Suprapubic skin (tissue), 4 donors: Measurements from ENCODE around the gene RPL35.

Experiments
- EP300 ChIP-seq: sonication (generic); formaldehyde crosslinking; IDR thresholded peaks from one replicate; pipeline ENCODE4 v1.6.1; 2017; ENCODE audit warnings: antibody characterized with exemption
- POLR2A ChIP-seq, 2 donors: fragments of 450-650 bp; IDR thresholded peaks; one replicate each; pipeline ENCODE4 v1.6.1; 2017; ENCODE audit warnings: antibody characterized with exemption in 2 of 2, mild to moderate bottlenecking in 2 of 2, moderate library complexity in 2 of 2
- POLR2AphosphoS5 ChIP-seq, 3 donors: sonication (generic); formaldehyde crosslinking; IDR thresholded peaks; one replicate each; pipeline ENCODE4 v1.6.1; 2017; ENCODE audit warnings: antibody characterized with exemption in 3 of 3
- TF ChIP-seq, protein P1 (sequence below), 2 donors: fragments of 200-600 bp in 1 of 2; fragments of 450-650 bp in 1 of 2; sonication (generic) in 1 of 2; IDR thresholded peaks; one replicate each; pipeline ENCODE4 v1.5.1; 2016 to 2019; ENCODE audit warnings: antibody characterized with exemption in 2 of 2, mild to moderate bottlenecking in 1 of 2, moderate library complexity in 1 of 2

DNA sequence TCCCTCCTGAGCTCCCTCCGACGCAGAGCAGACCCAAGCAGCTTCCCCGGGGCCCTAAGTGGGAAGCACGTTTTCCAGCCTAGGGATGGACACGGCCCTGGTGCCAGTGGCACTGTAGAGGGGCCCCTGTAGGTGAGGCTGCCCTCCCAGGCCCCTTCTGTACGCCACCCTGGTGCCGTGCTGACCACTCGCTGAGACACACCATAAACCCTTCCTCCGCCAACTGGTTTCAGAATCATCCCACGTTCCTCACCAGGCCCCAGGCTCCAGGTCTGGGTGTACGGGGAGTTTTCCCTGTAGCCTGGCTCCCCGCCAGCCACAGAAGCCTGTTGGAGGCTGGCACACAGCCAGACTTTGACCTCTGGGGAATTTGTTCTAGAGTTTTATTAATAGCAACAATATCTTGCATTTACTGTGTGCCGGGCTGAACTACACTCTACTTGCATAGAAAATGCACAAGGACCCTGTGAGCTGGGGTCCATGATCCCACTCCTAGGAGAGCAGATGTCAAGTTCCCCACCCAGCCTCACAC is 26.7 kb downstream of the RPL35 start:
- TF ChIP-seq, protein P1, sequence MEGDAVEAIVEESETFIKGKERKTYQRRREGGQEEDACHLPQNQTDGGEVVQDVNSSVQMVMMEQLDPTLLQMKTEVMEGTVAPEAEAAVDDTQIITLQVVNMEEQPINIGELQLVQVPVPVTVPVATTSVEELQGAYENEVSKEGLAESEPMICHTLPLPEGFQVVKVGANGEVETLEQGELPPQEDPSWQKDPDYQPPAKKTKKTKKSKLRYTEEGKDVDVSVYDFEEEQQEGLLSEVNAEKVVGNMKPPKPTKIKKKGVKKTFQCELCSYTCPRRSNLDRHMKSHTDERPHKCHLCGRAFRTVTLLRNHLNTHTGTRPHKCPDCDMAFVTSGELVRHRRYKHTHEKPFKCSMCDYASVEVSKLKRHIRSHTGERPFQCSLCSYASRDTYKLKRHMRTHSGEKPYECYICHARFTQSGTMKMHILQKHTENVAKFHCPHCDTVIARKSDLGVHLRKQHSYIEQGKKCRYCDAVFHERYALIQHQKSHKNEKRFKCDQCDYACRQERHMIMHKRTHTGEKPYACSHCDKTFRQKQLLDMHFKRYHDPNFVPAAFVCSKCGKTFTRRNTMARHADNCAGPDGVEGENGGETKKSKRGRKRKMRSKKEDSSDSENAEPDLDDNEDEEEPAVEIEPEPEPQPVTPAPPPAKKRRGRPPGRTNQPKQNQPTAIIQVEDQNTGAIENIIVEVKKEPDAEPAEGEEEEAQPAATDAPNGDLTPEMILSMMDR (IDR thresholded peaks at IDR 0.05): no peak
- TF ChIP-seq POLR2A (IDR thresholded peaks at IDR 0.05): no peak
- TF ChIP-seq POLR2AphosphoS5 (IDR thresholded peaks at IDR 0.05): no peak
- no peak for TF ChIP-seq EP300
